Liver (tissue), 9 donors: ENCODE results near the gene F7. TPM values are rescaled to one million over a fixed set of nuclear protein-coding genes. Genes with fewer than 3 reads are reported as not detected.

Experiments used
- DNase-seq: peaks from one replicate; pipeline ENCODE4 v3.0.0-alpha.2; 2017; ENCODE audit warnings: low spot score
- H3K27ac ChIP-seq, 2 donors: one replicate each; pipeline ENCODE4 v1.7.0; 2013; ENCODE audit warnings: inconsistent platforms in 2 of 2, low read length in 2 of 2, control low read depth in 1 of 2, low read depth in 1 of 2, mild to moderate bottlenecking in 1 of 2
- H3K27me3 ChIP-seq, 4 donors: one replicate each; pipeline versions ENCODE4 v1.6.1 to v1.7.0; 2013; ENCODE audit warnings: low read length in 3 of 4, inconsistent platforms in 1 of 4, mild to moderate bottlenecking in 1 of 4, moderate library complexity in 1 of 4; ENCODE audit not compliant: control insufficient read depth in 4 of 4, insufficient read depth in 4 of 4
- H3K36me3 ChIP-seq, 4 donors: one replicate each; pipeline versions ENCODE4 v1.6.1 to v1.7.0; 2013; ENCODE audit warnings: low read length in 3 of 4, mild to moderate bottlenecking in 3 of 4, low read depth in 1 of 4, moderate library complexity in 1 of 4; ENCODE audit not compliant: control insufficient read depth in 4 of 4, insufficient read depth in 3 of 4
- H3K4me1 ChIP-seq, 4 donors: one replicate each; pipeline versions ENCODE4 v1.6.1 to v1.7.0; 2013; ENCODE audit warnings: low read length in 3 of 4, mild to moderate bottlenecking in 3 of 4, moderate library complexity in 1 of 4; ENCODE audit not compliant: control insufficient read depth in 4 of 4, insufficient read depth in 4 of 4
- H3K4me3 ChIP-seq, 3 donors: one replicate each; pipeline versions ENCODE4 v1.6.1 to v1.7.0; 2013; ENCODE audit warnings: low read length in 3 of 3, control low read depth in 1 of 3, low read depth in 1 of 3, mild to moderate bottlenecking in 1 of 3
- H3K9ac ChIP-seq, 2 donors: one replicate each; pipeline ENCODE4 v1.7.0; 2013; ENCODE audit warnings: low read length in 2 of 2, mild to moderate bottlenecking in 2 of 2, moderate library complexity in 2 of 2, control low read depth in 1 of 2, low read depth in 1 of 2
- H3K9me3 ChIP-seq, 4 donors: one replicate each; pipeline versions ENCODE4 v1.6.1 to v1.7.0; 2013; ENCODE audit warnings: low read length in 3 of 4; ENCODE audit not compliant: control insufficient read depth in 4 of 4
- ATF3 ChIP-seq: IDR thresholded peaks from 2 replicates; pipeline ENCODE4 v1.6.1; 2016; ENCODE audit warnings: antibody characterized with exemption
- CTCF ChIP-seq: fragments of 150-350 bp; IDR thresholded peaks from 2 replicates; pipeline ENCODE4 v1.5.1; 2017; ENCODE audit warnings: improper control_type of control experiment, low read depth, low read length; ENCODE audit not compliant: missing input control
- EGR1 ChIP-seq, 2 donors: IDR thresholded peaks; 2 replicates each; pipeline ENCODE4 v1.6.1; 2016 to 2018; ENCODE audit warnings: antibody characterized with exemption in 2 of 2, low read depth in 2 of 2
- FOXA1 ChIP-seq: IDR thresholded peaks from 2 replicates; pipeline ENCODE4 v1.6.1; 2016; ENCODE audit warnings: antibody characterized with exemption
- FOXA2 ChIP-seq: IDR thresholded peaks from 2 replicates; pipeline ENCODE4 v1.6.1; 2016; ENCODE audit warnings: antibody characterized with exemption
- GABPA ChIP-seq, 2 donors: IDR thresholded peaks in 1 of 2; conservative IDR thresholded peaks in 1 of 2; 2 replicates each; pipeline ENCODE4 v1.6.1; 2016; ENCODE audit warnings: antibody characterized with exemption in 2 of 2, mild to moderate bottlenecking in 1 of 2, moderate library complexity in 1 of 2
- HNF4A ChIP-seq, 2 donors: conservative IDR thresholded peaks; 2 replicates each; pipeline ENCODE4 v1.6.1; 2016; ENCODE audit warnings: antibody characterized with exemption in 2 of 2, mild to moderate bottlenecking in 2 of 2
- HNF4G ChIP-seq: IDR thresholded peaks from 2 replicates; pipeline ENCODE4 v1.6.1; 2016; ENCODE audit warnings: antibody characterized with exemption
- JUND ChIP-seq, 2 donors: IDR thresholded peaks; 2 replicates each; pipeline ENCODE4 v1.6.1; 2016; ENCODE audit warnings: antibody characterized with exemption in 2 of 2
- MAX ChIP-seq: IDR thresholded peaks from 2 replicates; pipeline ENCODE4 v1.6.1; 2016; ENCODE audit warnings: antibody characterized with exemption
- NR2F2 ChIP-seq: IDR thresholded peaks from 2 replicates; pipeline ENCODE4 v1.6.1; 2016; ENCODE audit warnings: antibody characterized with exemption
- RAD21 ChIP-seq, 2 donors: IDR thresholded peaks; 2 replicates each; pipeline ENCODE4 v1.6.1; 2016; ENCODE audit warnings: antibody characterized with exemption in 2 of 2, mild to moderate bottlenecking in 2 of 2
- REST ChIP-seq: IDR thresholded peaks from 2 replicates; pipeline ENCODE4 v1.6.1; 2016; ENCODE audit warnings: antibody characterized with exemption, mild to moderate bottlenecking
- RXRA ChIP-seq, 2 donors: IDR thresholded peaks; 2 replicates each; pipeline ENCODE4 v1.6.1; 2017 to 2018; ENCODE audit warnings: antibody characterized with exemption in 2 of 2, mild to moderate bottlenecking in 1 of 2
- SP1 ChIP-seq: IDR thresholded peaks from 2 replicates; pipeline ENCODE4 v1.6.1; 2018; ENCODE audit warnings: antibody characterized with exemption, mild to moderate bottlenecking
- TAF1 ChIP-seq: conservative IDR thresholded peaks from 2 replicates; pipeline ENCODE4 v1.6.1; 2016; ENCODE audit warnings: antibody characterized with exemption, mild to moderate bottlenecking
- YY1 ChIP-seq: IDR thresholded peaks from 2 replicates; pipeline ENCODE4 v1.6.1; 2016; ENCODE audit warnings: antibody characterized with exemption, mild to moderate bottlenecking
- ZBTB33 ChIP-seq: IDR thresholded peaks from 2 replicates; pipeline ENCODE4 v1.6.1; 2016; ENCODE audit warnings: antibody characterized with exemption
- WGBS: extraction: QIAGEN DNeasy Blood & Tissue Kit; methylation state at CpG from one replicate; pipeline ENCODE4 v1.1.7; 2013; 5-methylcytosine and 5-hydroxymethylcytosine counted together
- polyA plus RNA-seq, 2 donors: library from polyadenylated mRNA; stranded (reverse) in 1 of 2; unstranded in 1 of 2; fragments of 200-250 nt in 1 of 2; fragments of >200 nt in 1 of 2; fragmentation: Nextera tagmentation in 1 of 2; extraction: Ambion mirVana in 1 of 2; gene quantifications; one replicate each; pipeline versions ENCODE4 v1.2.1 to v1.2.3, GENCODE V29; 2013 to 2015
- total RNA-seq, 2 donors: library from RNA; depleted of rRNA; stranded (reverse); fragments of >200 nt; gene quantifications; one replicate each; pipeline ENCODE4 v1.2.3, GENCODE V29; 2014
- donor health status: healthy.
- donor health status: healthy.
- donor health status: healthy.
- donor health status: healthy.
- donor health status: healthy.

Gene F7
- total and polyA plus RNA-seq, 4 donors = 46.6 to 92.6 (median 66.2) TPM

GRCh38 chr13:113114511-113115362 is 9.1 kb downstream of the F7 start:
- peaks cover 0 to 6% (median 6%) of the 10 kb centered on the region in 4 donors for H3K36me3 ChIP-seq
- TF ChIP-seq FOXA1 (no peak), ZBTB33 (no peak), NR2F2 (no peak), FOXA2 (no peak), GABPA (IDR thresholded peaks at IDR 0.05 in 1 of 2, conservative IDR thresholded peaks at IDR 0.05 in 1 of 2) (no peak), HNF4G (no peak), EGR1 (IDR thresholded peaks at IDR 0.05; ENCODE audit: low read depth in 2 of 2) (no peak), RXRA (IDR thresholded peaks at IDR 0.05) (no peak), YY1 (no peak), TAF1 (no peak), MAX (no peak), REST (no peak), HNF4A (conservative IDR thresholded peaks at IDR 0.05) (no peak), JUND (IDR thresholded peaks at IDR 0.05) (no peak), CTCF (no peak), ATF3 (no peak), RAD21 (IDR thresholded peaks at IDR 0.05) (no peak), SP1 (no peak)
- no peaks in the 10 kb centered on the region for H3K27me3 ChIP-seq
- no peaks in the 10 kb centered on the region for H3K9me3 ChIP-seq
- no peak for DNase-seq
- H3K9ac ChIP-seq = no peak overlapping the region
- H3K4me1 ChIP-seq = peaks cover 2 to 10% (median 4%) of the 10 kb centered on the region in 4 donors
- no peak overlapping the region for H3K4me3 ChIP-seq
- 95% methylated on average over 17 of the region's 17 CpGs for WGBS
- H3K27ac ChIP-seq = no peak overlapping the region
